Astrocyte (in vitro differentiated cells and primary cell): ENCODE data around the gene IPPK.

ENCODE experiments used
- CTCF ChIP-seq: IDR thresholded peaks from 2 replicates; pipeline ENCODE4 v1.5.1; 2011; ENCODE audit warnings: low read depth, mild to moderate bottlenecking, inconsistent platforms, low read length, moderate library complexity; ENCODE audit not compliant: insufficient read depth
- EZH2 ChIP-seq: IDR thresholded peaks from 2 replicates; pipeline ENCODE4 v1.6.1; 2012; ENCODE audit warnings: mild to moderate bottlenecking, low read length, inconsistent platforms; ENCODE audit not compliant: insufficient read depth

GRCh38 chr9:92589923-92590322 is 80.0 kb downstream of the IPPK start:
- TF ChIP-seq CTCF (no peak), EZH2 (no peak)
